ENCODE results near the gene SLC22A7. TPM values are rescaled to one million over a fixed set of nuclear protein-coding genes. Genes with fewer than 3 reads are reported as not detected.

The SLC22A7 gene
- not detected in 2 replicates for total RNA-seq (2014; rRNA removed; shearing (Covaris generic); ENCODE audit: low replicate concordance)

GRCh38 chr6:43297644-43298564 lies at the start of gene SLC22A7:
Gene SLC22A7, plus strand, starts transcription at chr6:43298260. Its CDS starts 99 bp downstream, at chr6:43298359.
- H3K9me3 ChIP-seq (ENCODE audit: low read length), result no peaks in the 10 kb centered on the region
- no peaks in the 10 kb centered on the region for H3K79me2 ChIP-seq (ENCODE audit: low read length)
- H3K36me3 ChIP-seq (ENCODE audit: insufficient read depth, low read length), result no peaks in the 10 kb centered on the region
- H3K9me2 ChIP-seq (replicated peaks; ENCODE audit: insufficient read depth, low read length), result no peaks in the 10 kb centered on the region
- no peaks in the 10 kb centered on the region for H4K20me1 ChIP-seq (ENCODE audit: insufficient read depth, low read depth, low read length)
- peaks cover 7% of the 10 kb centered on the region for H3K4me1 ChIP-seq (ENCODE audit: low read length)
- H3K27ac ChIP-seq (ENCODE audit: low read length), result no peak within 1 kb of the TSS
- no peak within 1 kb of the TSS for H2AFZ ChIP-seq (ENCODE audit: low read length)
- H3K9ac ChIP-seq (ENCODE audit: low read length), result no peak within 1 kb of the TSS
- DNase-seq, result no peak
- H3K4me3 ChIP-seq (ENCODE audit: low read length), result no peak within 1 kb of the TSS
- no peaks in the 10 kb centered on the region for H3K27me3 ChIP-seq (ENCODE audit: low read length)
- no peak within 1 kb of the TSS for H3K4me2 ChIP-seq (ENCODE audit: low read depth, low read length, poor library complexity, severe bottlenecking)

GRCh38 chr6:43248791-43249190 lies 49.3 kb upstream of the SLC22A7 start:
- H3K27me3 ChIP-seq (ENCODE audit: low read length), result no peaks in the 10 kb centered on the region
- no peaks in the 10 kb centered on the region for H3K9me2 ChIP-seq (replicated peaks; ENCODE audit: insufficient read depth, low read length)
- no peaks in the 10 kb centered on the region for H3K36me3 ChIP-seq (ENCODE audit: insufficient read depth, low read length)
- H3K9me3 ChIP-seq (ENCODE audit: low read length), result no peaks in the 10 kb centered on the region
- no peak overlapping the region for H3K4me3 ChIP-seq (ENCODE audit: low read length)
- DNase-seq, result no peak
- H3K4me2 ChIP-seq (ENCODE audit: low read depth, low read length, poor library complexity, severe bottlenecking), result no peak overlapping the region
- H3K79me2 ChIP-seq (ENCODE audit: low read length), result no peaks in the 10 kb centered on the region
- no peaks in the 10 kb centered on the region for H4K20me1 ChIP-seq (ENCODE audit: insufficient read depth, low read depth, low read length)
- no peak overlapping the region for H2AFZ ChIP-seq (ENCODE audit: low read length)
- H3K9ac ChIP-seq (ENCODE audit: low read length), result no peak overlapping the region
- H3K27ac ChIP-seq (ENCODE audit: low read length), result no peak overlapping the region
- peaks cover 33% of the 10 kb centered on the region for H3K4me1 ChIP-seq (ENCODE audit: low read length)

- H3K9ac ChIP-seq (ENCODE audit: low read length), result no peak overlapping the region
- no peaks in the 10 kb centered on the region for H4K20me1 ChIP-seq (ENCODE audit: insufficient read depth, low read depth, low read length)
- DNase-seq, result no peak
- no peaks in the 10 kb centered on the region for H3K27me3 ChIP-seq (ENCODE audit: low read length)
- H3K4me1 ChIP-seq (ENCODE audit: low read length), result peaks cover 22% of the 10 kb centered on the region
- no peaks in the 10 kb centered on the region for H3K79me2 ChIP-seq (ENCODE audit: low read length)
- no peaks in the 10 kb centered on the region for H3K36me3 ChIP-seq (ENCODE audit: insufficient read depth, low read length)
- no peak overlapping the region for H3K4me2 ChIP-seq (ENCODE audit: low read depth, low read length, poor library complexity, severe bottlenecking)
- H3K9me2 ChIP-seq (replicated peaks; ENCODE audit: insufficient read depth, low read length), result no peaks in the 10 kb centered on the region
- H3K4me3 ChIP-seq (ENCODE audit: low read length), result no peak overlapping the region
- no peak overlapping the region for H3K27ac ChIP-seq (ENCODE audit: low read length)
- no peaks in the 10 kb centered on the region for H3K9me3 ChIP-seq (ENCODE audit: low read length)
- no peak overlapping the region; the same call in 1 of the 2 replicates for H2AFZ ChIP-seq (ENCODE audit: low read length)
Observed at GRCh38 chr6:43250992-43251373, 47.1 kb upstream of the SLC22A7 start.

- Histone ChIP-seq H2AFZ (ENCODE audit: low read length) (no peak overlapping the region), H3K9me3 (ENCODE audit: low read length) (no peaks in the 10 kb centered on the region)
Observed at GRCh38 chr6:43253401-43253800, 44.7 kb upstream of the SLC22A7 start.

GRCh38 chr6:43254138-43254817 lies 43.8 kb upstream of the SLC22A7 start:
- Histone ChIP-seq H3K4me2 (ENCODE audit: low read depth, low read length, poor library complexity, severe bottlenecking) (no peak overlapping the region), H3K79me2 (ENCODE audit: low read length) (no peaks in the 10 kb centered on the region), H3K4me3 (ENCODE audit: low read length) (no peak overlapping the region), H3K9me3 (ENCODE audit: low read length) (no peaks in the 10 kb centered on the region), H3K27me3 (ENCODE audit: low read length) (no peaks in the 10 kb centered on the region), H2AFZ (ENCODE audit: low read length) (no peak overlapping the region), H4K20me1 (ENCODE audit: insufficient read depth, low read depth, low read length) (no peaks in the 10 kb centered on the region), H3K36me3 (ENCODE audit: insufficient read depth, low read length) (no peaks in the 10 kb centered on the region), H3K27ac (ENCODE audit: low read length) (no peak overlapping the region), H3K9me2 (replicated peaks; ENCODE audit: insufficient read depth, low read length) (no peaks in the 10 kb centered on the region), H3K9ac (ENCODE audit: low read length) (no peak overlapping the region), H3K4me1 (ENCODE audit: low read length) (peaks cover 18% of the 10 kb centered on the region)
- DNase-seq, result no peak

More at GRCh38 chr6:43253401-43253800, 44.7 kb upstream of the SLC22A7 start:
- no peaks in the 10 kb centered on the region for H3K27me3 ChIP-seq (ENCODE audit: low read length)
- H3K27ac ChIP-seq (ENCODE audit: low read length), result no peak overlapping the region
- no peaks in the 10 kb centered on the region for H3K36me3 ChIP-seq (ENCODE audit: insufficient read depth, low read length)
- H3K9ac ChIP-seq (ENCODE audit: low read length), result no peak overlapping the region
- H3K4me2 ChIP-seq (ENCODE audit: low read depth, low read length, poor library complexity, severe bottlenecking), result no peak overlapping the region
- no peak overlapping the region for H3K4me3 ChIP-seq (ENCODE audit: low read length)
- H3K79me2 ChIP-seq (ENCODE audit: low read length), result no peaks in the 10 kb centered on the region
- DNase-seq, result no peak
- H4K20me1 ChIP-seq (ENCODE audit: insufficient read depth, low read depth, low read length), result no peaks in the 10 kb centered on the region
- peaks cover 18% of the 10 kb centered on the region for H3K4me1 ChIP-seq (ENCODE audit: low read length)
- no peaks in the 10 kb centered on the region for H3K9me2 ChIP-seq (replicated peaks; ENCODE audit: insufficient read depth, low read length)

GRCh38 chr6:43254846-43255245 lies 43.2 kb upstream of the SLC22A7 start:
- H4K20me1 ChIP-seq (ENCODE audit: insufficient read depth, low read depth, low read length), result no peaks in the 10 kb centered on the region
- no peaks in the 10 kb centered on the region for H3K79me2 ChIP-seq (ENCODE audit: low read length)
- H3K4me3 ChIP-seq (ENCODE audit: low read length), result no peak overlapping the region
- no peak overlapping the region for H3K4me2 ChIP-seq (ENCODE audit: low read depth, low read length, poor library complexity, severe bottlenecking)
- H3K27ac ChIP-seq (ENCODE audit: low read length), result no peak overlapping the region
- no peak overlapping the region for H3K9ac ChIP-seq (ENCODE audit: low read length)
- H3K27me3 ChIP-seq (ENCODE audit: low read length), result no peaks in the 10 kb centered on the region
- no peak for DNase-seq
- no peaks in the 10 kb centered on the region for H3K9me2 ChIP-seq (replicated peaks; ENCODE audit: insufficient read depth, low read length)
- no peaks in the 10 kb centered on the region for H3K9me3 ChIP-seq (ENCODE audit: low read length)
- peaks cover 18% of the 10 kb centered on the region for H3K4me1 ChIP-seq (ENCODE audit: low read length)
- no peak overlapping the region for H2AFZ ChIP-seq (ENCODE audit: low read length)
- H3K36me3 ChIP-seq (ENCODE audit: insufficient read depth, low read length), result no peaks in the 10 kb centered on the region

GRCh38 chr6:43255408-43256054 lies 42.5 kb upstream of the SLC22A7 start:
- Histone ChIP-seq H3K9me3 (ENCODE audit: low read length) (no peaks in the 10 kb centered on the region), H3K4me2 (ENCODE audit: low read depth, low read length, poor library complexity, severe bottlenecking) (no peak overlapping the region), H3K36me3 (ENCODE audit: insufficient read depth, low read length) (no peaks in the 10 kb centered on the region), H3K79me2 (ENCODE audit: low read length) (no peaks in the 10 kb centered on the region), H4K20me1 (ENCODE audit: insufficient read depth, low read depth, low read length) (no peaks in the 10 kb centered on the region), H3K27ac (ENCODE audit: low read length) (no peak overlapping the region), H3K9ac (ENCODE audit: low read length) (no peak overlapping the region), H3K4me3 (ENCODE audit: low read length) (no peak overlapping the region), H3K27me3 (ENCODE audit: low read length) (no peaks in the 10 kb centered on the region), H2AFZ (ENCODE audit: low read length) (no peak overlapping the region), H3K4me1 (ENCODE audit: low read length) (peaks cover 18% of the 10 kb centered on the region), H3K9me2 (replicated peaks; ENCODE audit: insufficient read depth, low read length) (no peaks in the 10 kb centered on the region)
- no peak for DNase-seq
